Measurements from ENCODE around the gene RAD50. TPM values are rescaled to one million over a fixed set of nuclear protein-coding genes. Genes with fewer than 3 reads are reported as not detected.

RAD50 gene
- total and polyA plus RNA-seq, 8 donors: 35.3 to 50.0 (median 42.3) TPM

DNA sequence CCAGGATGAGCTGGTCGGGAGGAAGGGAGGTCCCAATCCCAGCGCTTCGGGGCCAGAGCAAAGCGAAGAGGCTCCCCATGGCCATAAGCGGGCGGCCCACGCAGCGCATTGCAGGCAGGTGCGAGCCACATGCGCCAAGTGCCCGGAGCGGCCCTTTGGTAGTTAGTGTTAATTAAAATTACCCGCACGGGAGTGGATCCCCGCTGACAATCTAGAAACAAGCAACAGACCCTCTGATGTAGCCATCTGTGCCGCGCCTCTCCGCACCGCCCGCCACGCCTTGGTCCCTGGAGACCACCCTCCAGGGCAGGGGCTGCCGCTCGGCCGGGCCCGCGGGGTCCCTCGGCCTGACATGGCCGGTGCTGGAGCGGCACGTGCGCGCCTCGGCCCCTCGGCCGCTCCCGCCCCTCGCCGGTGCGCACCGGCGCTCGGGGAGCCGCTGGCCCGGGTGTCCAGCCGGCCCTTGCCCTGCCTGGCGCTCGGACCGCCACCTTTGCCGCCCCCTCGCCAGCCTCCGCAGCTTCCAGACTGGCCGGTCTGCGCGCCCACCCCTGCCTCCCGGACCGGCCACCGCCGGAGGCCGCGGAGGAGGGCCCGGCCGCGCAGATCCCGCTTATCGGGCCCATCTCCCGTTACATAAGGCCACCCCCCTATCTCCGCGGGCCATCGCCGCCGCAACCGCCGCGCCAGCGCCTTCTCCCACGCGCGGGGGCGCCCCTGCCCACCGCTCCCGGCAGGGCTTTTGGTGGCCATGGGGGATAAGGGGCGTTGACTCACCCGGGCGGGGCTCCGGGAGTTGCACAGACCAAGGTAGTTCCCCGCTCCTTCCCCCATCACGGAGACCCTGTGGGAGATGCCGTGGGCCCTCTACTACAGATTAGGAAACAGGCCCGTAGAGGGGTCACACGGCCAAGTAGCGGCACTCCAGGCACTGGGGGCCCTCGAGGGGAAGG lies 99.3 kb downstream of the RAD50 start:
- H3K27me3 ChIP-seq: peaks cover 21 to 58% of the 10 kb centered on the region in 2 donors
- peak; percentile 59 for ATAC-seq
- no peak for DNase-seq

GRCh38 chr5:132656774-132657355 lies 100.1 kb downstream of the RAD50 start:
- intact Hi-C loops (cut with DNase I): no loop called here
- H3K27me3 ChIP-seq: peaks cover 21 to 58% of the 10 kb centered on the region in 2 donors
- H3K4me3 ChIP-seq: no peak overlapping the region

More for the DNA sequence above, 99.3 kb downstream of the RAD50 start:
- H3K4me1 ChIP-seq: peaks cover 4 to 14% of the 10 kb centered on the region in 2 donors
- peak overlapping the region; percentile 14 to 26 for H3K4me3 ChIP-seq
- H3K9me3 ChIP-seq: no peaks in the 10 kb centered on the region
- TF ChIP-seq CTCF (IDR thresholded peaks at IDR 0.05): no peak
- H3K36me3 ChIP-seq: no peaks in the 10 kb centered on the region
- no peak overlapping the region for H3K27ac ChIP-seq
- intact Hi-C loops (cut with DNase I): no loop called here

DNA sequence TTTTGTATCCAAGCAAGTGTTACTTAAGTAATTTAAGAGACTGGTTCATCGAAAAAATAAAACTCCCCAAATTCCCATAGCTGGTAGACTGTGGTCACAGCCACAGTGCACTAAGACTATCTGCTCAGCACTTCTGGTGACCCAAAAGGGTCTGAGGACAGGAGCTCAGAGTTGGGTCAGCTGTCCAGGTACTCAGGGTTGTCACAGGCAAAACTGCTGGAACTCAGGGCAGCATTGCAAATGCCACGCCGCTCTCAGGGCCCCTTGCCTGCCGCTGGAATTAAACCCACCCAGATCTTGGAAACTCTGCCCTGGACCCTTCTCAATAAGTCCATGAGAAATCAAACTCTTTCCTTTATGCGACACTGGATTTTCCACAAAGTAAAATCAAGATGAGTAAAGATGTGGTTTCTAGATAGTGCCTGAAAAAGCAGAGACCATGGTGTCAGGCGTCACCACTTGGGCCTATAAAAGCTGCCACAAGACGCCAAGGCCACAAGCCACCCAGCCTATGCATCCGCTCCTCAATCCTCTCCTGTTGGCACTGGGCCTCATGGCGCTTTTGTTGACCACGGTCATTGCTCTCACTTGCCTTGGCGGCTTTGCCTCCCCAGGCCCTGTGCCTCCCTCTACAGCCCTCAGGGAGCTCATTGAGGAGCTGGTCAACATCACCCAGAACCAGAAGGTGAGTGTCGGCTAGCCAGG lies 101.1 kb downstream of the RAD50 start, which contains the start of gene IL13:
IL13 (plus strand) TSS at position 498 of the 705 bp plus-strand sequence; CDS start at position 512, 14 bp downstream.
- no peaks in the 10 kb centered on the region for H3K9me3 ChIP-seq
- TF ChIP-seq CTCF (IDR thresholded peaks at IDR 0.05): no peak
- H3K27me3 ChIP-seq: peaks cover 17 to 51% of the 10 kb centered on the region in 2 donors
- no peak within 1 kb of the TSS for H3K4me3 ChIP-seq
- peaks cover 4 to 14% of the 10 kb centered on the region in 2 donors for H3K4me1 ChIP-seq
- no peak within 1 kb of the TSS for H3K27ac ChIP-seq
- DNase-seq (no peak), ATAC-seq (no peak)
- intact Hi-C loops (cut with DNase I): no loop called here
- H3K36me3 ChIP-seq: no peaks in the 10 kb centered on the region

More at GRCh38 chr5:132656774-132657355, 100.1 kb downstream of the RAD50 start:
- ATAC-seq (no peak), DNase-seq (no peak)
- Histone ChIP-seq H3K27ac (no peak overlapping the region), H3K9me3 (no peaks in the 10 kb centered on the region), H3K4me1 (peaks cover 4 to 14% of the 10 kb centered on the region in 2 donors), H3K36me3 (no peaks in the 10 kb centered on the region)
- no peak for TF ChIP-seq CTCF (IDR thresholded peaks at IDR 0.05)

DNA sequence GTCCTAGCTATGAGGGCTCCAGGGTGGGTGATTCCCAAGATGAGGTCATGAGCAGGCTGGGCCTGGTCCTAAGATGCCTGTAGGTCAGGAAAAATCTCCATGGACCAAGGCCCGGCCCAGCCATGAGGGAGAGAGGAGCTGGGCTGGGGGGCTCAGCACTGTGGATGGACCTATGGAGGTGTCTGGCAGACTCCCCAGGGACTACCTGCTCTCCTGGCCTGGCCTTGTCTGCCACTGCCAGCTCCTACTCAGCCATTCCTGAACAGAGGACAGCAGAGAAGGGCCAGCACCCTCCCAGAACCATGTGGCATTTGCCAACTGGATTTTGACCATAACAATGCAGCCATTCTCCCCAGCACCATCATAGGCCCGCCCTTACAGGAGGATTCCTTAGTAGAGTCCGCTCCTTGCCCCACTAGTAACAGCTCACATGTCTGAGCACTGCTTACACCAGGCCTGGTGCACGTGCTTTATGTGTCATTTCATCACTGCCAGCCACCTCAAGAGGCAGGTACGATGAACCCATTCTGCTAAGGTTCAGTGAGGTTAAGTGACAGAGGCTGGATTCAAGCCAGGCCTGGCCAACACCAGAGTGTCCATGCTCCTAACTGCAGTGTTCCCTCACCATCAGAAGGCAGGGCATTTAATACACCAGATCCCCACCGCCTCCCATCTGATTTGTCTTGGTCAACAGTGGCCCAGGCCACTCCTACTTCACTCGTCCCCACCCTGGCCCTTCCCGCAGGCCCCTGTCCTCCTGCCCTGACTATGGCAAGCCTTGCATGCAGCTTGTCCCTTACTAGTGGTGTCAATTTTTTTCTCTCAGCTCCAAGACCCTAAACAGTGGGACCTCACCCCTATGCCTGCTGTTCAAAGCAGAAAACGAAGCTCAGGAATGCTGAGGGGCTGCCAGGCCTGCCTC lies 101.9 kb downstream of the RAD50 start:
- peaks cover 16 to 43% of the 10 kb centered on the region in 2 donors for H3K27me3 ChIP-seq
- H3K9me3 ChIP-seq: no peaks in the 10 kb centered on the region
- no peaks in the 10 kb centered on the region for H3K36me3 ChIP-seq
- H3K4me1 ChIP-seq: peaks cover 4 to 14% of the 10 kb centered on the region in 2 donors
- DNase-seq (no peak), ATAC-seq (no peak)
- intact Hi-C loops (cut with DNase I): no loop called here
- no peak overlapping the region for H3K27ac ChIP-seq
- H3K4me3 ChIP-seq: no peak overlapping the region
- TF ChIP-seq CTCF (IDR thresholded peaks at IDR 0.05): no peak

Measured in left lung (tissue), 10 donors.